OCI-M2 (cell line): ENCODE results near the gene NFATC1.
"Not testable (repeated sequence)": the region's sequence is repeated elsewhere in the genome, so short reads cannot be mapped to it uniquely, and the experiment has no call there.

ENCODE experiments used
- DNase-seq: peaks from one replicate; lab custom pipeline; 2025; ENCODE audit not compliant: unreplicated experiment; lab: John Stamatoyannopoulos, UW

Gene NFATC1

GRCh38 chr18:79375441-79376154, 20.1 kb upstream of the NFATC1 start:
- DNase-seq, result no peak

GRCh38 chr18:79376661-79377060, 19.1 kb upstream of the NFATC1 start:
- not testable (repeated sequence) for DNase-seq

DNA sequence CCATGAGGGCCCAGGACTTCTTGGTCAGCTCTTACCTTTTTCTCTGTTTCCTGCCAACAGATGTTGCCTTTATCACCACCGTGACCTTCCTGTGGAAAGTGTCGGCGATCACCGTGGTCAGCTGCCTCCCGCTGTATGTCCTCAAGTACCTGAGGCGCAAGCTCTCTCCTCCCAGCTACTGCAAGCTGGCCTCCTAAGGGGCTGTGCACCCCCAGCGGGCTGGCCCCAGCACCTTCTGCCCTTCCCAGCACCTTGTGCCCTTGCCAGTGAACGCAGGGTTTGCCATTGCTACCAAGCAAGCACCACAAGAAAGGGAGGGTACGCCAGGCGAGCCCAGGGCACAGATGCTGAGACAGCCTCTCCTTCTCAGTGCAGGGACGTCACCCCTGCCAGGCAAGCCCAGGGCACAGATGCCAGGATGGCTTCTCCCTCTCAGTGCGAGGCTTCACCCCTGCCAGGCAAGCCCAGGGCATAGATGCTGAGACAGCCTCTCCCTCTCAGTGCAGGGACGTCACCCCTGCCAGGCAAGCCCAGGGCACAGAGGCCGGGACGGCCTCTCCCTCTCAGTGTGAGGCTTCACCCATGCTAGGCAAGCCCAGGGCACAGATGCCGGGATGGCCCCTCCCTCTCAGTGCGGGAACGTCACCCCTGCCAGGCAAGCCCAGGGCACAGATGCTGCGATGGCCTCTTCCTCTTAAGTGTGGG, 18.4 kb upstream of the NFATC1 start:
- no peak for DNase-seq

DNA sequence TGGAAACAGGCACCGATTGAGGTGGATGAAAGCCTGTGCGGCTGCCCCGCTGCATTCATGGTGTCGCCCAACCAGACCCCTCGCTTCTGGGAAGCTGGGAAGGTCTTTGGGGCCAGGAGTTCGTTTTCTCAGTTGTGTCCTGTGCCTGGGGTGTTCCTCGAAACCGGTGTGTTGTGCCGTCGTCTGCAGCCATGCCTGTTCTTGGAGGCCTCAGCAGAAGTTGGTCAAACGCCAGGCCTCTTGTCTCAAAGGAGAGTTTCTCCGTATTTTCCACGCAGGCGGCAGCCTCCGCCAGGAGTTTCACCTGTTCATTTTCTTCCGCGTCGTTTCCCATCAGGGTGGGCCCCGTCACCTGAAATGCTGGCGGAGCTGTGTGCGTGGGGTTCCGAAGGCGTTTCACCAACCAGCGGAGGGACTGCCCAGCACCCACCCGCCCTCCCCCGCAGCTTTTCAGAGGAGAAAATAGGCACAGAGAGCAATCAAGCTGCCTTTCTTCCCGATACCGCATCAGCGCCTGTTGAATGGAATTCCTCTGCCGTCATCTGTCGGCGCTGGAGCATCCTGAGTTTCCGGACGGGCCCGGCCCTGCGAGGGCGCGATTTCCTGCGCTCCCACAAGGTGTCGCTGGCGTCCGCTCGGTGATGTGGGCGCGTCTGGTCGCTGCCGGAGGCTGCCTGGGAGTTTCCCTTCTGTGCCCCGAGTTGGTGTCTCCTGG, 17.0 kb upstream of the NFATC1 start:
- no peak for DNase-seq

GRCh38 chr18:79379251-79379905, 16.4 kb upstream of the NFATC1 start:
- DNase-seq, result no peak

DNA sequence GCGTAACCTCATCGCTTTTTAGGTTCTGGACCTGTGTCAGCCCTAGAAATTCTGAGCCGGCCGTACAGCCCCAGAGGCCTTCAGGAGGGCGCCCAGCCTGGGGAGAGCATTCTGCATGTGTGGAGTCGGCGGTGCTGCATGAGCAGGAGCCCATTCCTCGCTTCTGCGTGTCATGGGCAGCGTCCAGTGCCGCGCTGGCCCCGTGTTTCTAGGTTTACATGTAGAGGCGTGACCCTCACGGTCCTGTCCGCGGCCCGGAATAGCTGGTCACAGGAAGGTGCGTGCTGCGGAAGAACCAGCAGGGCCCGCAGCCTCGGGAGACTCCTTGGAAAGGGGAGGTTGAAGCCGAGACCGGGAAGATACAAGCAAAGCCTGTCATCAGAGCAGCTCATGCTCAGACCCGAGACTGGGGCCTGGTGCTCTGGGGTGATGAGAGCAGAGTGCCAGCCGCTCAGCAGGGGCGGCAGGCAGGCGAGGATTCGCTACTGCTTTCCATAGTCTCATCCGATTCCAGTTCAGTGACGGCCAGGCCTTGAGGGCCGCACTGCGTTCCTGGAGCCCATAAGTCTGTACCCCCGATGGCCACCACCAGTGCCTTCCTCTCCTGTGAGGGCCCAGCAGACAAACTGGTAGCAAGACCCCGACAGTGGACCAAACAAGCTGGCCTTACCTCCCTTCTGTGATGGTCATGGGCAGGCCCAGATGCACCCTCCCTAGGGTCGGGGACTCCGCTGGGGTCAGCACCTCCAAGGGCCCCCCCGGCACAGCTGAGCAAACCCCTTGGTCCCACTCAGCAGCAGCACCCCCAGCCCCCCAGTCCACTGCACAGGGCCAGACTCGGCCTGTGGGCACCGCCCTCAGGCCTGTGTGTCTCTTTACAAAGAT, 15.6 kb upstream of the NFATC1 start:
- no peak for DNase-seq

DNA sequence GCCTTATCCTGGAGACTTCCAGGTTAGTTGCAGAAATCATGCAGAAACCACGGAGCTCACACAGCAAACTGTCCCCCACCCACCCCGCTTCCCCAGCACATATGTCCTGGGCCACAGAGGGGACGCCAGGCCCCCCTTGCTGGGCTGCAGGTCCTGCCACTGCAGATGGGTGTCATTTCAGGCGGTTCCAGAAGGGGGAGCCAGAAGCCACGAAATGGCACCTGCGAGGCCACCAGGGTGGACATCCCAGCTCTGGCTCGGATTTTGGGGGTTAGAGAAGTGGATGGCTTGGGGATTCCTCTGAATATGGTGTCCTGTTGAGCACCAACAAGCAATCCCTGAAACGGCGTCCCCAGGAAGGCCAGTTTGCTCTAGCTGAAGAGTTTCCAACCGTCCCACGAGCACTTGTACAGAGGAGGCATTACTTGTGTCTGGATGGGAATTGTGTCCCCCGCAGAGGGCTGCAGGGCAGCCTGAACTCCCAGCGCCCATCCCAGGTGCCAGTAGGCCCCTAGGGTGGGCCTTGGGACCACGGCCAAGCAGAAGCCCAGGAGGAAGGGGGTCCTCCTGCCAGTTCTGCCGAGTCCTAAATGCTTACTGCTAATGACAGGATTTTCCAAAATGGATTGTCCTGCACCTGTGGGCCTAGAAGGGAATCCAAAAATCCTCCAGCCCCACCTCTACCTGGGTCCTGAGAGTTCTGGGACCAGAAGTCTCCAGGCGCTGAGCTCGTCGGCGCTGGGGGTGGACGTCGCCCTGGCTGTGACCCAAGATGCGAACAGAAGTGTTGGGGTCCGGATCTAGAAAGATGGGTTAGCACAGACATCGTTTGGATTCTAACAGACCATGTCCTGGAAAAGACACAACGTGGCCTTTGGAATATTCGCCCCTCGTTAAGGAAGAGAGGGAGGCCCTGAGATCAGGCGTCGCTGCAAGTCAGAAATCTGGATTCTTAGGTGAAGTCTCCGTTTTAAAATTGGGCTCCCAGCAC, 14.6 kb upstream of the NFATC1 start:
- DNase-seq, result no peak

GRCh38 chr18:79381811-79382311, 13.9 kb upstream of the NFATC1 start:
- no peak for DNase-seq

GRCh38 chr18:79382681-79383387, 12.9 kb upstream of the NFATC1 start:
- DNase-seq, result no peak

GRCh38 chr18:79383388-79384056, 12.2 kb upstream of the NFATC1 start:
- DNase-seq, result no peak

DNA sequence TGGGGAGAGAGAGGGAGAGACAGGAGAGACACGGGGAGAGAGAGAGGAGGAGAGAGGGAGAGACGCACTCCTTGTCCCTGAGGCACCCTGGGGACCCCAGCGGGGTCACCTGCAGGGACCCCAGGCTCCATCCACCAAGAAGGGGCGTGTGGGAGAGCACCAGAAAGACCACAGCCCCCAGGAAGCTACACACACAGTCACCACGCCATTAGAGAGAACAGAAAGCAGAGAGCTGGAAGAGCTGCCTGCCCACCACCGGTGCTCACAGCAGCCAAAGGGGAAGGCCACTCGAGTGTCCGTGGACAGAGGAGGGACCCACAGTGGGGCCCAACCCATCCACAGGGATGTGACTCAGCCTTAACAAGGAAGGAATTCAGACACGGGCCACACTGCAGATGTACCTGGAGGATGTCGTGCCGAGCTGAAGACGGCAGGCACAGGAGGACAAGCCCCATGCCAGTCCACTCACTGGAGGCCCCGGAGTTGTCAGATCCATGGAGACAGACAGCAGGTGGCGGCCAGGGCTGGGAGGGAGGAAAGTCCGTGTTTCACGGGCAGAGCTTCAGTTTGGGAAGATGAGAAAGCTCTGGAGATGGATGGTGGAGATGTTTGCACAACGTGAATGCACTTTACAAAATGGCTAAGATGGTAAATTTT, 11.5 kb upstream of the NFATC1 start:
- no peak for DNase-seq

DNA sequence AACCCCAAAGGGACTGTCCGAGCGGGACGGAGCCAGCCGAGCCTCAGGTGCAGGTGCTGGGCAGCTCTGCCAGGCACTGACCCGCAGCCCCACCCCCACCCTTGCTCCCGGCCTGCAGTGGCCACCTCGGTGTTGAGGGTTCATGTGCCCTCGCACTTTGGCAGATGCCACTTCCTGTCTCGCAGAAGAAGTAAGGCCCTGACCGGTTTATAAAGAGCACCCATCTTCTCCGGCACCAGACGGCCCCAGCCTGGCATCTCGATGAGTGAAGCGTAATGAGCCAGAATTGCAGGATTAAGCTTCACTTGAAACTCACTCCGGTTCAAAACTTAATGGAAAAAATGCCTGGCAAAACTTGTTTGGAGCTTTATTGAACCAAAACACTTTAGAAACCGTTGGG, 10.9 kb upstream of the NFATC1 start:
- DNase-seq, result no peak

DNA sequence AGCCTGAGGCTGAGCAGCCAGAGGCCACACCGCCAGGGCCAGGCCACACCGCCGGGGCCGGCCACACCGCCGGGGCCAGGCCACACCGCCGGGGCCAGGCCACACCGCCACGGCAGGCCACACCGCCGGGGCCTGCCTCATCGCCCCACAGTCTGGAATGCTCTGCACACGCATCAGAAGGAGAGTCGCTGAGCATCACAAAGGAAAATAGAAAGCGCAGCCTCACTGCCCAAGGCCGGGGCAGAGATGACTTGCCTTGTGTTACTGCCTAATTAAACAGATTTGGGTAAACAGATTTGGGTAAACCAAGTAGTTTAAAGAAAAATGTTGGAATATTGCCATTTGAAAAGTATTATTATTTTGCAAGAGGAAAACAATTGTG, 10.4 kb upstream of the NFATC1 start:
- DNase-seq, result no peak

DNA sequence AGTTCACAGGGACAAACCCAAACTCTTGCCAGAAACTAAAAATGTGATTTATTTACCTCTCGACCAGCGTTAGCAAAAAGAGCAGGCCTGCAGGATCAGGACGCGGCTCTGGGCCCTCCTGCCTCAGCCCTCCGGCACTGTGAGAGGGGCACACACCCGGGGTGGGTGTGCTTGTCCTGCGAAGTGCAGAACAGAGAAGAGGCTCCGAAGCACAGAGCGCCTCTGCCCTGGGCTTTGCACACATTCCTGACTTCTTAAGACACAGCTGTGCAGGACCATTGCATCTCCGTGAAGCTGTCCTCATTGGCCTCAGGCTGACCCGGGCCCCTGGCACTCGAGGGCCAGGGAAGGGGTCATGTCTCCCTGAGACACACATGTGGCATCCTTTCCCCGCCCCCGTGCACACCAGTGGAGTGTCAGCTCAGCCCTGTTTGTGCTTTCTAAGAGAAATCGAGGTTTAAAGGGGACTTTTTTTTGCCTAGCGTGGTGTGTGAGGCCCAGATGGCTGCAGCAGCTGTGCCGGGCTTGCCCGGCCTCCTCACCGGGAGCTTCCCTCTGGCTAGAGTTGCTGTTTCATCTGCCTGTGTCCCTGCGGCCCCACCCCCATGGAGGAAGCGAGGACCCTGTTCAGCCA, 9.9 kb upstream of the NFATC1 start:
- DNase-seq, result no peak

- no peak for DNase-seq
Measured at GRCh38 chr18:79386547-79386946, 9.2 kb upstream of the NFATC1 start.

GRCh38 chr18:79387214-79387613, 8.5 kb upstream of the NFATC1 start:
- DNase-seq, result no peak

DNA sequence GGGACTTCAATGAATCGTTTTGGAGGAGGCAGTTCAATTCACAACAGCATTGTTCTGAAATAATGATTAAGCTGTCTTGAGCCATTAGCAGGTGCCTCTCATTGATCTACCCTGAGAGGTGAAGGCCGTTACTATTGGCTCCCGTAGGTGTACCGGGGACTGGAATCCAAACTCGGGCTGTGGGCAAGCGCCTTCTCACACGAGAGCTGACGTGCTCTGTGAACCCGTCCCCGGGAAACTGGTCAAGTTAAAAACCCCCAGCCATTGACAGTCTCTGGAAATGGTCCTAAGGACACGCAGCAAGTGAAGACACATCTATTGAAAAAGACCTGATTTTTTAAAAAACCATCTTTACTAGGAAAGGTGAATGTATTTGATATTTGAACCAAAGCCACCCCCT, 8.1 kb upstream of the NFATC1 start:
- no peak for DNase-seq
